Bone marrow (tissue), 2 donors: ENCODE data around the gene ABI1.
"Not testable (repeated sequence)": the region's sequence is repeated elsewhere in the genome, so short reads cannot be mapped to it uniquely, and the experiment has no call there.

Source experiments
- DNase-seq, 2 donors: peaks; one replicate each; lab custom pipeline; 2025; lab: John Stamatoyannopoulos, UW

ABI1 gene

DNA sequence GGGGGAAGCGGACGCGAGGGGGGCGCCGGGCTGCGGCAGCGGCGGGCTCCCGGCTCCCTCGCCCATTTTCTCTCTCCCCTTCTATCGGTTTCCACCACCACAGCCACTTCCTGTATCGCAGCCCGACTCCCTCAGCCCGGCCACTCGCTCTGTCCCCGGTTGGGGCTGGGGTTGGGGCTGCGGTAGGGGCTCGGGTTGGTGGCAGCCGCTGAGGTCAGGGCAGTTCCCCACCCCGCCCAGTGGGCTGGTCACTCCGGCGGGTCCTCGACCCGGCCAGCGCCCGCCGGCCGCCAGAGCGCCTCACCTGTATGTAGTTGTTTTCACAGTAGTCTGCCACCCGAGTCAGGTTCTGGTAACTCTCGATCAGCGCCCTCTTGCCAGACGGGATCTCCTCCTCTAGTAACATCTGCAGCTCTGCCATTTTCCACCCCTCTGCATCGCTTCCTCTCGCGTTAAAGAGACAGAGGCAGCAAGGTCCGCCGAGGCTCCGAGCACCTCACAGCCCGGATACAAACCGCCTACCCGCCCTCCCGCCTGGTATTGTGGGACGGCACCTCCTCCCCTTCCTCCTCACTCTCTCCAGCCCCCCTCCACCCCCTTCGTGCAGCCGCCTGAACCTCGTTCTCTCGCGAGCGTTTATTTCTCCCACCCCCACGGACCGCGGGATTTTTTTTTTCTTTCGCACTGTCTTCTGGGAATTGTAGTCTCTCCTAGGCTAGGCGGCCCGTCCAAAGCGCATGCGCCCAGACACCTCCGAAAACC, at the start of gene ABI1:
TSS of gene ABI1 (minus strand) at position 516 of the 762 bp plus-strand sequence. CDS start at position 421, 95 bp downstream.
- peak; percentile 97 to 99 for DNase-seq

- no peak for DNase-seq
These were observed 49.0 kb upstream of the ABI1 start for GRCh38 chr10:26909753-26910152.

DNA sequence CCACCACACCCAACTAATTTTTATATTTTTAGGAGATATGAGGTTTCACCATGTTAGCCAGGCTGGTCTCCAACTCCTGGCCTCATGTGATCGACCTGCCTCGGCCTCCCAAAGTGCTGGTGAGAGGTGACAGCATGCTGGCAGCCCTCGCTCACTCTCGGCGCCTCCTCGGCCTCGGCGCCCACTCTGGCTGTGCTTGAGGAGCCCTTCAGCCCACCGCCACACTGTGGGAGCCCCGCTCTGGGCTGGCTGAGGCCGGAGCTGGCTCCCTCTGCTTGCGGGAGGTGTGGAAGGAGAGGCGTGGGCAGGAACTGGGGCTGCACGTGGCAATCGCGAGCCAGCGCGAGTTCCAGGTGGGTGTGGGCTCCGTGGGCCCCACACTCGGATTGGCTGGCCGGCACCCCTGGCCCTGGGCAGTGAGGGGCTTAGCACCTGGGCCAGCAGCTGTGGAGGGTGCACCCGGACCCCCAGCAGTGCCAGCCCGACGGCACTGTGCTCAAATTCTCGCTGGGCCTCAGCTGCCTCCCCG, 44.6 kb upstream of the ABI1 start:
- not testable (repeated sequence) for DNase-seq

DNA sequence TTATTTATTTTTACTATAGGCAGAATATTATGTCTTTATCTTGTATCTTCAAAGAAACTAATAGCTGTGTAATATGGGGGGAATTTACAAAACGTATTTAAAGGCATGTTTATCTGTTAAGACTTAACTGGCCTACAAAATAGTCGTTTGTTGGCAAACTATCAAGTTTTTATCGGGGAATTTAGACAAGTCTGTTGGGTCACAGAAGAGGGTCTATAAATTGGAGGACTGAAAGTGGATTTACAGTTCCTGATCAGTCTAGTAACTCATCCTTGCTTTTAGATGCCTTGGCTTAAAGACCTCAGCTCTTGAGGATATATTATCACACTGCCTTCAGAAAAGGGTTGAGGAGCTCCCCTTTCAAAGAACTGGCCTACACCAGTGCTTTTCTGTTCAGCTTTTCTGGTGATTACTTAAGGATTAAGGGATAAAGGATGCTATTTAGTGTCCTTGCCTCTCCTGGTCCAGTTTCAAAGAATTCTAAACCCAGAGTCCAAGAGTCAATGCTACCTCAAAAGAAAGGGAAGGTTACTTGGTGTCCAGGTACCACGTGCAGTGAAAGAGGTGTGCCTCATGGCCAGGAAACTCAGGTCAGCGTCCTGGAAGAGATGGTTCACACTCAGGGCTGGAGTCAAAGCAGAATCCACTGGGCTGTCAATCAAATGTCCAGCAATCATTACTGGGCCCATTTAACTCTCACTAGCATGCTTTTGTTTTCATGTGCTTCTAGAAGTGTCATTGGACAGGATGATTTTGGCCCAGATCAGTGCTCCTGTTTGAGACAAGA, 42.9 kb upstream of the ABI1 start:
- DNase-seq = no peak

GRCh38 chr10:26892306-26892923, 31.7 kb upstream of the ABI1 start:
- DNase-seq = not testable (repeated sequence)

DNA sequence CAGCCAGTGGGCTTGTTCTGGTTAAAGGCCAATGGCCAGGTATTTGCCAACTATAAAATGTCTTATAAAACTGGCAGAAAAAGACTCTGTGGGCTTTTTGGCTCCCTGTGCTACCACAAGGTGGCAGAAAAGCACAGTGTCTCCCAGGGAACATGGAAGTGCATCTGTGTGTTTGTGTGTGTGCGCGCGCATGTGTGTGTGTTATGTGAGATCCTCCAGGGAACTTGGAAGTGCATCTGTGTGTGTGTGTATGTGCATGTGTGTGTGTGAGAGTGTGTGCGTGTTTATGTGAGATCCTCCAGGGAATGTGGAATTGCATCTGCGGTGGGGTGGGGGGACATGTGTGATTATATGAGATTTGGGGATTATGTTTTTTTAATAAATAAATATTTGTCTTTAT, 30.2 kb upstream of the ABI1 start:
- peak in 1 of 2 donors; percentile 3 for DNase-seq

- no peak for DNase-seq
These were observed 27.0 kb upstream of the ABI1 start for GRCh38 chr10:26887611-26888215.

- peak in 1 of 2 donors; percentile 65 for DNase-seq
These were observed 21.0 kb upstream of the ABI1 start for GRCh38 chr10:26881600-26882331.

DNA sequence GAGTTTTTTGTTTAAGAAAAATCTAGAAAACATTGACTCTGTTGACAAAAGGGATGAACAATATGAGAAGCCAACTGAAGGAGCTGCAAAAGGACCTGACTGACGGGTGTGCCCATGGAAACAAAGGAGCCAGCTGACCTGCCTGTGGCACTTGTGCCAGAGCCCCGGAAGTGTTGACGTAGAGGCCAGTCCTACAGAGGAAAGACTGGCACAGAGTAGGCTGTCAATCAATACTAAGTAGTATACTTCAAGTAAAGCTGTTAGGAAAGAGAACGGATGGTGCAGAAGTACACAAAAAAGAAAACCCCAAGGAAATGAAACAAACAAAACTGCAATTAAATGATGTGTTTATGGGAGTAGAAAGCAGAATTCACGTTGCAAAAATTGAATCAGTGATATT, 19.0 kb upstream of the ABI1 start:
- DNase-seq = no peak

GRCh38 chr10:26870766-26871165, 10.0 kb upstream of the ABI1 start:
- DNase-seq = no peak

DNA sequence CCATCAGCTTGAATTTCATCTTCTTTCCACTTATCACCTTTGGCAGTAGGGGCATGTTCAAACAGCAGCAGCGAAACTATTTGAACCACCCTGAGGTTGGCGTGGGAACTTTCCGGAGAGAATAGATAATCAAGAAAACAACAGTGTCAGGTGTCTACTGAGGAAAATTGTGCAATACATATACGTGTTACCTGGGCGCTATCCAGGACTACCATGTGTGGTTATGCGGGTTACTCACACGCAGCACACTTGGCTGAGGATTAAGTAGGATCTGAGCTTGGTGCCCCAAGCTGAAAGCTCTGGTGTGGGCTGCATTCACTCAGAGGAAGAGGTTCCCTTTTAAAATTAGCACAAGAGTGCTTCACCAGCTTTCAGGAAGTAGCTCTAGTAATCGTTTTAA, 8.8 kb upstream of the ABI1 start:
- peak in 1 of 2 donors; percentile 16 for DNase-seq

DNA sequence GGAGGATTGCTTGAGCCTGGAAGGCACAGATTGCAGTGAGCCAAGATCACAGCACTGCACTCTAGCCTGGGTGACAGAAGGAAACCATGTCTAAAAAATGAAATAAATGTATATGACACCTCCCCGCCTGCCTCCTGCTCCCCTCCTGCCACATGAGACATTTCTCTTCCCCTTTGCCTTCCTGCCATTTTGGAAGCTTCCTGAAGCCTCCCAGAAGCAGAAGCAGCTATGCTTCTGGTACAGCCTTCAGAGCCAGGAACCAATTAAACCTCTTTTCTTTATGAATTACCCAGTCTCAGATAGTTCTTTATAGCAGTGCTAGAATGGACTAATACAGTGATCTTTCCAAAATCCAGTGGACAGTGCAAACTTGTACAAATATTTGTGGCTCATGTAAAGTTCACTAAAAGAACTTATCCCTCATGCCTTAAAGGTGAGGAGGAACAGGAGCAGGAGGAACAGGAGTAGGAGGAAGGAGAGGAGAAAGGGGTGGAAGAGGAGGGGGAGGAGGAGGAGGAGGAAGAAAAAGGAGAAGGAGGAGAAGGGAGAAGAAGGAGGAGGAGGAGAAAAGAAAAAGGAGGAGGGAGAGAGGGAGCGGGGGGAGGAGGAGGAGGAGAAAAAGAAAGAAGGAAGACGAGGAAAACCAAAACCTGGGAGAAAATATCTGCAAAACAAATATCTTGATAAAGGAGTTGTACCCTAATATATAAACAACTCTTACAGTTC, 2.8 kb upstream of the ABI1 start:
- no peak for DNase-seq

DNA sequence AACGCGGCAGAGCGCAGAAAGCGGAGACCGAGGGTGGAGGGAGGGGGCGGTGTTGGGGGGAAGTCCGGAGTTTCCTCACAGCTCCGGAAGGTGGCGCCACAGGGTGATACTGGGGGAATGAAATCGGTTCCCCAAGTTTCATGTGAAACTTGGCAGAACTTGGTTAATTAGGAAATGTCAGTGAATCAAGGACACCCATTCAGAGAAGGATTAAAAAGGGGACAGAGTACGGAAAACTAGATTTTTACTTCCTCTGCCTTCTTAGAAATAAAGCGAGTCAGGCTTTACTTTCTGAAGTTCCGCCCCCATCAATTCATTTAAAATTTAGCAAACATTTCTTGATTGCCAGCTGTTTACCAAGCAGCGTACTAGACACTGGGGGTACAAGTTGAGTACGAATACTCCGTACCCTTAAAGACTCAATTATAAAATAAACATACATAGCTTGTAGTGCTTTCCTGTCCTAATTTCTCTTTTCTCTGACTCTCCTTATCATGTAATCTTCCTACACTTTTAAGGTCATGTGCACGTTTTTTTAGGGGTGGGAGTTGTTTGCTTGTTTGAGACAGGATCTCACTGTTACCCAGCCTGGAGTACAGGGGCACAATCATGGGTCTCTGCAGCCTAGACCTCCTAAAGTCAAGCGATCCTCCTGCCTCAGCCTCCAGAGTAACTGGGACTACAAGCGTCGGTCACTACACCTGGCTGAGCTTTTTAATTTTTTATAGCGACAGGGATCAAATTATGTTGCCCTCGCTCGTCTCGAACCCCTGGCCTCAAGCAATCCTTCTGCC, 644 bp upstream of the ABI1 start:
- no peak for DNase-seq

DNA sequence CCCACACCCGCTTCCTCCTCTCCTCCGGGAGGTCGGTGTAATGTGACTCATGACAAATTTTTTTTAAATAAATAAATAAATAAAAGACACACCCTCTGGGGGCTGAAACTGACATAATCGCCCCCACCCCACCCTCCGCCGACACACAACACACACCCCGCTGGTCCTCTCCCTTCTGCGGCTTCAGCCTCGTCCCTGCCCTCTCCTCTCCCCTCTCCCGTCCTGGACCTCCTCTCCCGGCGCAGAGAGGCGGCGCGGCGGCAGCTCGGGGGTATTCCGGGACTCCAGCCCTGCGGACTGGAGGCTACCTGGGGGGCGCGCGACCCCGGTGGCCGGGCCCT, 686 bp downstream of the ABI1 start:
- DNase-seq = peak; percentile 67 to 84

- no peak for DNase-seq
These were observed 1.3 kb downstream of the ABI1 start for GRCh38 chr10:26859241-26860101.

DNA sequence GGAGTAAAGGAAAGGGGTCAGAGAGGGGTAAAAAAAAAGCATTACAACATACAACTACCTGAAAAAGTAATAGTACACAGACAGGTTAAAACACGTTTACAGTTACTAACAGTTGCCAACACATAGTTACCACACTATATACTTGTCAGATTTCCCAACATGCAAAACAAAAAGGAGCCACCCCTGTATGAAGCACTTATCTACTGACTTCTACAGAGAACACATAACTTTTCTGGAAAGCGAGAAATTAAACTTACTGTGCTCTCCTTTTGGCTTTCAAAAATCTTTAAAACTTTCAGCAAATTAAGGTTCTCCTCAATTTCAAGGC, 2.1 kb downstream of the ABI1 start:
- DNase-seq = no peak

DNA sequence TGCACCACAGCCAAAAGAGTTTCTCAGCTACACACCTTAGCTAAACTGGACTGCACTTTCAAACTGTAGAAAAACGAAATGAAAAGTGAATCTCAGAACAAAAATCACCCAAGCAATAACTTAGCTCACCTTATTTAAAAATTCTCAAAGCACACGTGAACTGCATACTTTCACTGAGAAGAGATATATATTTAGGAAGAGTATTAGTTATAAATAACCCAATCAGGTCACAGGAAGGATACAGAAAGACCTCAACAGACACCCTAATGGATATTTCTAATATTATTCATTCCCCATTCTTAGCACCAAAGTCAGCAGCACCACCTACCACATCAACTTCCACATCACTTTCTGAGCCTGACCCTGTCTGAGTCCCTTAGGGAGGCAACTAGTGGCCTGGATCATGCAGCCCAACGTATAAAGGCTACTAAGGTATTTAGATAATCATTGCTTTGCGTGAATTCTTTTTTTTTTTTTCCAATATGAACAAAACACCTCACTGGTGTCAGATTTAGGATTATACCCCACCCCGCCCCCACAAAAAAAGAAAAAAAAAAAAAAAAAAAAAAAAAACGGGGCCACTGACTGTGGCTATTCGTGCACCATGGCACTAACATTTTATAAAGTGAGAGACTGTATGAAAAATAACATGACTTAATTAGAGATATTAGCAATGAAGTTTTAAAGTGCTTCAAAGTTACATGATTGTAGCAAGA, 2.6 kb downstream of the ABI1 start:
- no peak for DNase-seq

- DNase-seq = not testable (repeated sequence)
These were observed 3.2 kb downstream of the ABI1 start for GRCh38 chr10:26857553-26857952.

DNA sequence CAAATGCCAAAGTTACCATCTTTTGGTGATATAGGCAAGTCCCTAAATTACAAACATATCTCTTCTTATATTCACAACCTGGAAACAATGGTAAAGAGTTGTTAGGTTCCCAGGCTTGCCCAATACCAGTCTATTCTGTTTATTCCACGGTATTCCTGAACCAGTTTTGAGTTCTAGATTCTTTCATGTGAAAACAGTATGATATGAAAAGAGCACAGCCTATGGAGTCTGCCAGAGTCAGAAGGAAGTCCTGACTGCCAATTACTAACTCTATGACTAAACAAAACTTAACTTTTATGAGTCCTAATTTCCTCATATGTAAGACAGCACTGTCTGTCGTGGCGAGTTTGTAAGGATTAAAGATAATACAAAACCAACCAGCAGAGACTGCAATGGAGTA, 5.6 kb downstream of the ABI1 start:
- DNase-seq = peak in 1 of 2 donors; percentile 23
